H9 (cell line): ENCODE results near the gene AP4E1. TPM values are rescaled to one million over a fixed set of nuclear protein-coding genes. Genes with fewer than 3 reads are reported as not detected.

Experiments
- DNase-seq: peaks from one replicate; pipeline ENCODE4 v3.0.0-alpha.2; 2017
- H2AFZ ChIP-seq: one replicate; pipeline ENCODE4 v1.6.1; 2013; ENCODE audit warnings: mild to moderate bottlenecking, low read length, control low read depth, moderate library complexity
- H2AK5ac ChIP-seq: 2 replicates; pipeline ENCODE4 v1.6.1; 2013; ENCODE audit warnings: low read length, control low read depth, mixed read lengths; ENCODE audit not compliant: insufficient read length
- H2BK120ac ChIP-seq: one replicate; pipeline ENCODE4 v1.6.1; 2013; ENCODE audit warnings: low read depth, mild to moderate bottlenecking, low read length, control low read depth, inconsistent platforms; ENCODE audit not compliant: poor library complexity, severe bottlenecking
- H2BK12ac ChIP-seq: 2 replicates; pipeline ENCODE4 v1.6.1; 2013; ENCODE audit warnings: low read length, control low read depth, mixed read lengths, low read depth; ENCODE audit not compliant: insufficient read length
- H2BK15ac ChIP-seq: 2 replicates; pipeline ENCODE4 v1.6.1; 2013; ENCODE audit warnings: low read depth, low read length, control low read depth
- H2BK20ac ChIP-seq: one replicate; pipeline ENCODE4 v1.6.1; 2013; ENCODE audit warnings: low read depth, mild to moderate bottlenecking, low read length, control low read depth, inconsistent platforms; ENCODE audit not compliant: poor library complexity, severe bottlenecking
- H2BK5ac ChIP-seq: 2 replicates; pipeline ENCODE4 v1.6.1; 2013; ENCODE audit warnings: low read length, control low read depth, mixed read lengths; ENCODE audit not compliant: insufficient read length
- H3K14ac ChIP-seq: 2 replicates; pipeline ENCODE4 v1.6.1; 2013; ENCODE audit warnings: low read length, control low read depth; ENCODE audit not compliant: insufficient read depth
- H3K18ac ChIP-seq: 2 replicates; pipeline ENCODE4 v1.6.1; 2013; ENCODE audit warnings: low read depth, mild to moderate bottlenecking, mixed read lengths, low read length, control low read depth; ENCODE audit not compliant: insufficient read length
- H3K23ac ChIP-seq: 2 replicates; pipeline ENCODE4 v1.6.1; 2013; ENCODE audit warnings: low read length, control low read depth, mixed read lengths, low read depth; ENCODE audit not compliant: insufficient read length
- H3K23me2 ChIP-seq: 2 replicates; pipeline ENCODE4 v1.6.1; 2013; ENCODE audit warnings: low read depth, mild to moderate bottlenecking, mixed read lengths, low read length, control low read depth; ENCODE audit not compliant: insufficient read length, poor library complexity, severe bottlenecking
- H3K27ac ChIP-seq: 2 replicates; pipeline ENCODE4 v1.5.1; 2013; ENCODE audit warnings: low read length, control low read depth, mixed read lengths, low read depth; ENCODE audit not compliant: insufficient read length
- H3K27me3 ChIP-seq: 2 replicates; pipeline ENCODE4 v1.6.1; 2013; ENCODE audit warnings: low read length, control low read depth, inconsistent platforms; ENCODE audit not compliant: insufficient read depth
- H3K4ac ChIP-seq: 2 replicates; pipeline ENCODE4 v1.6.1; 2013; ENCODE audit warnings: low read depth, mild to moderate bottlenecking, control low read depth, inconsistent platforms, low read length, moderate library complexity
- H3K4me1 ChIP-seq: 2 replicates; pipeline ENCODE4 v1.6.1; 2013; ENCODE audit warnings: low read length, control low read depth, inconsistent platforms; ENCODE audit not compliant: insufficient read depth
- H3K4me2 ChIP-seq: 2 replicates; pipeline ENCODE4 v1.6.1; 2013; ENCODE audit warnings: low read length, control low read depth, mixed read lengths; ENCODE audit not compliant: insufficient read length, insufficient read depth
- H3K56ac ChIP-seq: 2 replicates; pipeline ENCODE4 v1.6.1; 2013; ENCODE audit warnings: low read depth, mild to moderate bottlenecking, mixed read lengths, low read length, control low read depth; ENCODE audit not compliant: insufficient read length
- H3K79me1 ChIP-seq: 2 replicates; pipeline ENCODE4 v1.6.1; 2013; ENCODE audit warnings: low read depth, mild to moderate bottlenecking, moderate library complexity, low read length, control low read depth, inconsistent platforms; ENCODE audit not compliant: insufficient read depth, poor library complexity, severe bottlenecking
- H3K79me2 ChIP-seq: 2 replicates; pipeline ENCODE4 v1.6.1; 2013; ENCODE audit warnings: low read length, control low read depth, inconsistent platforms; ENCODE audit not compliant: insufficient read depth
- H3K9ac ChIP-seq: 2 replicates; pipeline ENCODE4 v1.6.1; 2013; ENCODE audit warnings: low read length, control low read depth, mixed read lengths; ENCODE audit not compliant: insufficient read length; ENCODE audit errors: extremely low read depth
- H3K9me3 ChIP-seq: one replicate; pipeline ENCODE4 v1.6.1; 2013; ENCODE audit warnings: low read depth, low read length, inconsistent platforms; ENCODE audit not compliant: control insufficient read depth
- H3T11ph ChIP-seq: one replicate; pipeline ENCODE4 v1.6.1; 2013; ENCODE audit warnings: mild to moderate bottlenecking, low read length, control low read depth, inconsistent platforms
- H4K20me1 ChIP-seq: one replicate; pipeline ENCODE4 v1.6.1; 2013; ENCODE audit not compliant: control insufficient read depth, insufficient read length, insufficient read depth
- H4K5ac ChIP-seq: 2 replicates; pipeline ENCODE4 v1.6.1; 2013; ENCODE audit warnings: low read depth, mild to moderate bottlenecking, mixed read lengths, low read length, control low read depth; ENCODE audit not compliant: insufficient read length
- H4K8ac ChIP-seq: replicated peaks from 2 replicates; pipeline ENCODE4 v1.6.1; 2013; ENCODE audit warnings: low read length, control low read depth, mixed read lengths, low read depth; ENCODE audit not compliant: insufficient read length
- H4K91ac ChIP-seq: 2 replicates; pipeline ENCODE4 v1.6.1; 2013; ENCODE audit warnings: low read depth, mild to moderate bottlenecking, moderate library complexity, mixed read lengths, low read length, control low read depth; ENCODE audit not compliant: insufficient read length
- H3K27ac Mint-ChIP-seq, 3 experiments: 2 replicates in 2 of 3; 3 replicates in 1 of 3; pipeline ENCODE4 v1.8.0; 2020 to 2021; ENCODE audit warnings: mixed read lengths in 3 of 3, mild to moderate bottlenecking in 1 of 3, moderate library complexity in 1 of 3
- H3K27me3 Mint-ChIP-seq: 2 replicates; pipeline ENCODE4 v1.8.0; 2021; ENCODE audit warnings: low read depth, mild to moderate bottlenecking, moderate library complexity, mixed read lengths
- H3K36me3 Mint-ChIP-seq, 3 experiments: 2 replicates in 2 of 3; 3 replicates in 1 of 3; pipeline ENCODE4 v1.8.0; 2020 to 2021; ENCODE audit warnings: low read depth in 3 of 3, mixed read lengths in 3 of 3; ENCODE audit not compliant: insufficient read depth in 1 of 3
- H3K4me1 Mint-ChIP-seq, 2 experiments: 2 replicates each; pipeline ENCODE4 v1.8.0; 2020; ENCODE audit warnings: mixed read lengths in 2 of 2
- H3K4me3 Mint-ChIP-seq, 2 experiments: 2 replicates in 1 of 2; 3 replicates in 1 of 2; pipeline ENCODE4 v1.8.0; 2020 to 2021; ENCODE audit warnings: mild to moderate bottlenecking in 2 of 2, mixed read lengths in 2 of 2, moderate library complexity in 1 of 2
- H3K9me3 Mint-ChIP-seq, 2 experiments: 2 replicates in 1 of 2; 3 replicates in 1 of 2; pipeline ENCODE4 v1.8.0; 2020; ENCODE audit warnings: mild to moderate bottlenecking in 2 of 2, mixed read lengths in 2 of 2, moderate library complexity in 1 of 2
- CTCF ChIP-seq: fragments of 200-600 bp; sonication (generic); conservative IDR thresholded peaks from 3 replicates; pipeline ENCODE4 v1.8.0; 2021; ENCODE audit warnings: antibody characterized with exemption, mild to moderate bottlenecking
- WGBS: extraction: QIAGEN DNeasy Blood & Tissue Kit; methylation state at CpG from one replicate; pipeline ENCODE4 v1.1.7; 2013; ENCODE audit warnings: missing lambda C conversion rate, low lambda C conversion rate, mixed read lengths; ENCODE audit not compliant: insufficient read length; ENCODE audit errors: extremely low coverage; 5-methylcytosine and 5-hydroxymethylcytosine counted together
- total RNA-seq: library from RNA; stranded (reverse); gene quantifications from 2 replicates; pipeline ENCODE4 v1.2.1, GENCODE V29; 2021

AP4E1 gene
- total RNA-seq, 1 experiment from 2014 or later = 13.8 TPM

GRCh38 chr15:51011212-51011611, 102.7 kb downstream of the AP4E1 start:
- peaks cover 14 to 18% (median 16%) of the 10 kb centered on the region in 3 experiments for H3K36me3 Mint-ChIP-seq

More at GRCh38 chr15:51011212-51011611, 102.7 kb downstream of the AP4E1 start:
- no peak for DNase-seq
- Histone ChIP-seq H3K4ac (no peak overlapping the region), H2BK15ac (no peak overlapping the region), H4K8ac (no peak overlapping the region), H3K23me2 (no peaks in the 10 kb centered on the region), H2AK5ac (no peak overlapping the region), H3K56ac (no peak overlapping the region), H3K23ac (no peak overlapping the region), H2BK20ac (no peak overlapping the region), H3K14ac (no peak overlapping the region), H2BK12ac (no peak overlapping the region), H4K5ac (no peak overlapping the region), H3K18ac (no peak overlapping the region), H3K79me1 (no peaks in the 10 kb centered on the region), H3K4me1 (no peaks in the 10 kb centered on the region), H3K27me3 (no peaks in the 10 kb centered on the region), H4K20me1 (no peaks in the 10 kb centered on the region), H4K91ac (no peak overlapping the region), H3K27ac (no peak overlapping the region), H3K9ac (no peak overlapping the region), H3K79me2 (no peaks in the 10 kb centered on the region), H2BK5ac (no peak overlapping the region), H2AFZ (no peak overlapping the region), H2BK120ac (no peak overlapping the region), H3T11ph (no peak overlapping the region), H3K4me2 (no peak overlapping the region), H3K9me3 (no peaks in the 10 kb centered on the region)
- Mint-ChIP-seq H3K4me1 (0 out of 4 replicates have a peak, but pooled peaks cover 0 to 2% of the 10 kb centered on the region in 2 experiments), H3K27ac (no peak overlapping the region), H3K4me3 (no peak overlapping the region), H3K9me3 (peaks cover 5 to 8% of the 10 kb centered on the region in 2 experiments; a peak in 4 of 5 replicates), H3K27me3 (no peaks in the 10 kb centered on the region)
- no CpG with 5 or more reads among the region's 1 CpG for WGBS
- TF ChIP-seq CTCF = no peak
